OCI-M2 (cell line): ENCODE results near the gene PTCD2.

Source experiments
- DNase-seq: peaks from one replicate; lab custom pipeline; 2025; ENCODE audit not compliant: unreplicated experiment; lab: John Stamatoyannopoulos, UW

The PTCD2 gene, protein sequence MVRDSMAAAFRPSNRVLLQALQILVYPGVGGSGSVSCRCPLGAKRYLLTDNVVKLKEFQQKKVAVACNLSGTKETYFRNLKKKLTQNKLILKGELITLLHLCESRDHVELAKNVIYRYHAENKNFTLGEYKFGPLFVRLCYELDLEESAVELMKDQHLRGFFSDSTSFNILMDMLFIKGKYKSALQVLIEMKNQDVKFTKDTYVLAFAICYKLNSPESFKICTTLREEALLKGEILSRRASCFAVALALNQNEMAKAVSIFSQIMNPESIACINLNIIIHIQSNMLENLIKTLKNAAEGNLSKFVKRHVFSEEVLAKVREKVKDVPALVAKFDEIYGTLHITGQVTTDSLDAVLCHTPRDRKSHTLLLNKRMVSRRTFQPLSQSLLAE

DNA sequence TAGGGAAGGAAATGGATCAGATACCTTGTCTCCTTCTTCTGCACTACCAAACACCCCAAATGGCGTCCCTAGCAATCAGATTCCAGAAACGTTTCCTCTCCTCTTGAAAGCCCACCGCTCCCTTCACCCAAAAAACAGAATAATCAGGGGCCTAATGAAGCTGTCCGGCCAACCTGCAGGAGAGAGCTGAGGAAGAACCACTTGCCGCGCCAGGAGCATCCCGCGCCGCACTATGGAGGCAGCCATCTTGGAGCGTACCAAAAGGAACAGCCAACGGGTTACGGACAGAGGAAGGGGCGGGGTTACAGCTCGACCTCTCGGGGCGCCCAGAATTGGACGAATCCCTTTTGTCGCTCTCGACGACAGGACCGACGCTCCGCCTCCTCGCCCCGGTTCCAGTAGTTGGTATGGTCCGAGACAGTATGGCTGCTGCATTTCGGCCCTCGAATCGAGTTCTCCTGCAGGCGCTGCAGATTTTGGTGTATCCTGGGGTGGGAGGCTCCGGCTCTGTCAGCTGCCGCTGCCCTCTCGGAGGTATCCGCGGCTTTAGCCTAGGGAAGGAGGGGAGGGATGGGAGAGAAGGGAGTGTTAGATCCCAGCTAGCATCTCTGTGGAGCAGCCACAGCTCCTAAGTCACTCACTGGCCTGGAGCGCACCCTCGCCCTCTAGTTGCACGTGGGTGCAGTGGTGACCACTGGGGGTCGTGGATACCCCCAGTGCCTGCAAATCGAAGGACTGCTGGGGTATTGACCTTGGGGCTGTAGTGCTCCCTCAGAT is at the start of gene PTCD2, which contains the start of gene MRPS27:
PTCD2 (plus strand) TSS at position 398 of the 777 bp plus-strand sequence; CDS start at position 408, 10 bp downstream.
MRPS27 (minus strand) TSS at position 265 of the 777 bp plus-strand sequence; CDS start at position 246, 19 bp downstream.
- DNase-seq: peak; percentile 78

DNA sequence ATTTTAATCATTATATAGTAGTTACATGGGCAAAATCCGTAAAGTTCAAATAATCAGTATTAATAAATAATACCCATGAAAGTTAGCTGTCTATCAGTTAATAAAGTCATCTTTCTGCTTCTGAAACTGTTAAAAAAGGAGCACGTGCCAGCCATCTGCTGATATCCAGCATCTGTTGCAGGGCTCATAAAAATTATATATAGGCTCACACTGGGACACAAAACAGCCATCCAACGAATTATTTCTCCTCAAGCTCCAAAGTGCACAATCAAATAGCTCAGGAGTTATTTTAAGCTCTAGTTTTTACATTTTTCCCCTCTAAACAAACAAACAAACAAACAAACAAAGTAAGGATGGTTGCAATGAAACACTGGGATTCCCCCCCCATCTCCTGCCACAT is 48.5 kb upstream of the PTCD2 start:
- DNase-seq: no peak

DNA sequence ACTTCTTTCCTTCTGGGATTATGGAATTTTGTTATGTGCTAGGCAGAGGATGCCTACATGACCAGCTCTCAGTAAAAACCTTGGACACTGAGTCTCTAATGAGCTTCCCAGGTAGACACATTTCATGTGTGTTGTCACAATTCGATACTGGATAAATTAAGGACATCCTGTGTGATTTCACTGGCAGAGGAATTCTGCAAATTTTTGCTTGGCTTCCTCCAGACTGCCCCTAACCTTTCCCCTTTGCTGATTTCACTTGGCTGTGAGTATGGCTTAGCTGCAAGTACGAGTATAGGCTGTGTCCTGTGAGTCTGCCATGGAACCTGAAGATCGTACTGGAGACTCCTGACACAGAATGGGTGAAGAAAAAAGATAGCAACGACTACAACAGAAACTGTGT is 47.8 kb upstream of the PTCD2 start:
- no peak for DNase-seq

DNA sequence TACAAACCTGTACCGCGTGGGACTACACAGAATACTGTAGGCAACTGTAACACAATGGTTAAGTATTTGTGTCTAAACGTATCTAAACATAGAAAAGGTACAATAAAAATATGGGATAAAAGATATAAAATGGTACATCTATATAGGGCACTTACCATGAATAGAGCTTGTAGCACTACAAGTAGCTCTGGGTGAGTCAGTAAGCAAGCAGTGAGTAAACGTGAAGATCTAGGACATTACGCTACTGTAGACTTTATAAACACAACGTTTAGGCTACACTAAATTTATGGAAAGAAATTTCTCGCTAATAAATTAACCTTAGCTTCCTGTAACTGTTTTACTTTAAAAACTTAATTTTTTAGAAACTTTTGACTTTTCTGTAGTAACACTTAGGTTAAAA is 46.6 kb upstream of the PTCD2 start:
- DNase-seq: no peak

DNA sequence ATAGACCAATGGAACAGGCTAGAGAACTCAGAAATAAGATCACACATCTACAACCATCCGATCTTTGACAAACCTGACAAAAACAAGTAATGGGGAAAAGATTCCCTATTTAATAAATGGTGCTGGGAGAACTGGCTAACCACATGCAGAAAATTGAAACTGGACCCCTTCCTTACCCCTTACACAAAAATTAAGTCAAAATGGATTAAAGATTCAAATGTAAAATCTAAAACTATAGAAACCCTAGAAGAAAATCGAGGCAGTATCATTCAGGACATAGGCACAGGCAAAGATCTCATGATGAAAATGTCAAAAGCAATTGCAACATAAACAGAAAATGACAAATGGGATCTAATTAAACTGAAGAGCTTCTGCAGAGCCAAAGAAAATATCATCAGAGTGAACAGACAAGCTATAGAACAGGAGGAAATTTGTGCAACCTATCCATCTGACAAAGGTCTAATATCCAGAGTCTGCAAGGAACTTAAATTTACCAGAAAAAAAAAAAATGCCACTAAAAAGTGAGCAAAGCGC is 43.9 kb upstream of the PTCD2 start:
- no peak for DNase-seq

DNA sequence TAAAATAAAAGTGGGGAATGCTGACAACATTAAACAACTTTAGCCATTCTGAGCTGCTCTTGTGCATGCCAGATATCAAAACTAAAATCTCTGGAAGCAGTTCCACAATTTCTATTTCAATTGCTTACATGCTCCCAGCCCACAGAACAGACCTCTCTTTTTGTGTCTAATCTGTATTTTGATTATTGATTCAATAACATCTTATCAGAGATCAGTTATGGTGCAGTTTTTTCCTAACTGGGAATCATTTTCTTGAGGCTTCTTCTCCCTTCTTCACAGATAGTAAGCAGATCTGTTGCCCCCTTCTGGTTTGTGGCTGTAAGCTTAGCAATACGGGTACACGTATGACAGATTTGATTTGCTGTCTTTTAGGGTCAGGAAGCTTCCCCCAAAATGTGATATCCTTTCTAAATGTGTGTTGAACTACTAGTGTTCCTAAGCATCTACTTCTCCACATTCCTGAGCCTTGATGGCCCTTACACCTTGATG is 39.5 kb upstream of the PTCD2 start:
- no peak for DNase-seq

DNA sequence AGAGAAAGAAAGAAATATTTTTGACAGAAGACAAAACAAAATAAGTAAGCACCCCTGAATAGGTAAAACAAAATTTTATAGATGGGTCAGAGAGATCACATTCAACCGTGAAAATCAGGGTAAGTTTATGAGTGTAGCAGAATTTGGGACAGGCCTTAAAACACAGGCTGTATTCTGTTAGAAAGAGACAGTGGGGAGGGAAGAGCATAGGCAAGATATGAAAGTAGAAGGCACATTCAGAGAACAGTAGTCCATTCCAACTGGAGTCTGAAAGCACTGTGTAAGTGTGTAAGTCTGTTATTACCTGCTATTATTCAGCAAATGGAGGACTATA is 38.8 kb upstream of the PTCD2 start:
- DNase-seq: no peak

DNA sequence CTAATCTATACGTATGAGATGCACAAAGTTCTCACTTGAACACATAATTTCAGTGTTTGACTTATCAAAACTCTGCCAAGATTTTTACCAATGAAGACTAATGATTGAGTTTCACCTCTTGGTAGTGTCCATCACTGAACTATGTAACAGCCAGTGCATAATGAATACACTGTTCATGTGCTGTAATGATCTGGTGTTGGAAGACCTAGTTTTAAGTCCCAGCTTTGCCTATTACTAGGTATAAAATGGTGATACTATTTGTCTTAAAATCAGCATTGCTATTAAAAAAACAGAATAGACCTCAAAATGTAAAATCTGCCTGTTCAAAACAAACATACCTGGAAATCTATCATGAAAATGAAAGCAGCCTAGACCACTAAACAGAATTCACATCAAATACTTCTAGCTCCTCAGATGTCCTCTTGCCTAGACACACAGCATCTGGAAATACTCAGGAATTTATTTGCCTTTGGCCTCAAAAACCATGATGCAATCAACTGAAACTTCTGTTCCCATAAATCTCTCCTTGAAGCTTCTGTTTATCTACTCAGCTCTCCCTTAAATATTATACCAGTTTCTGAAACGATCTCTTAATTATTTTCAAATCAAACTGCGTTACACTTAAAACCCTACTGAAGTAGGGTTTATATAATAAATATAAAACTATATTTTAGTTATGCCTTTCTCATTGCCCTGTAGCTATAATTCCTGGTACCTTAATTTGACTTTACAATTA is 38.2 kb upstream of the PTCD2 start:
- DNase-seq: no peak

DNA sequence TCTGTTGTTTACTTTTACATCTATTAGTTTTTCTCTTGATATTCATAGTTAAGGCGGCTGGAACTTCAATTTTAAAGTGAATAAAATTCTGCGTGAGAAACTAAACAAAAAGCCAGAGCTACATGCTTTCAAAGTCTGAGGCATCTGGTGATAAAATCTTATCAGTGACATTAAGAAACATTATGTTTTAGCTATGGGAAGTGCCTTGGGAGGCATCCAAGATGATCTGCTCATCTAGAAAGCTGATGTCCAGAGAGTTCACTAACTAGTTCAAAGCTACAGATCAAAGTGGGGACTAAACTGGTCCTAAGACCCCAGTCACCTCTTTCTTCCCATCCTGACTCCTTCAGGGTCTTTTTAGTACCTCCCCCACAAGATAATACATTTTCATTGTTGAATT is 37.3 kb upstream of the PTCD2 start:
- DNase-seq: no peak

DNA sequence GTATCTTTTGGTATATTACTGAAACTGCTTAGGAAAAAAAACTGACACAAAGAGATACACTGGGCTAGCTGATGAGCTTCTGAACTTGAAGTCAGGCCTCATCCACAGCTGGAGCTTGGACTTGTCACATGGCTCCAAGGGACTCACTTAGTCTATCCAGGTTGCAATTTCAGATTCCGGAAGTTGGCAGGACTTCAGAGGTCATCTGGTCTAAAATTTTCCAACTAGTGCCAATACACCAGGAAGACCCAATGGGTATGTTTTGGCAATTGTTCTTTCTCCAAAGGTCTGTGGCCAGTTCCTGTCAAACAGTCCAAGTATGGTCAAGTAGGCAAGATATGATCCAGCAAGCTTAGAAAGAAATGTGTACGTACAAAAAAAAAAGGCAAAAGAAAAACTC is 36.8 kb upstream of the PTCD2 start:
- DNase-seq: no peak

DNA sequence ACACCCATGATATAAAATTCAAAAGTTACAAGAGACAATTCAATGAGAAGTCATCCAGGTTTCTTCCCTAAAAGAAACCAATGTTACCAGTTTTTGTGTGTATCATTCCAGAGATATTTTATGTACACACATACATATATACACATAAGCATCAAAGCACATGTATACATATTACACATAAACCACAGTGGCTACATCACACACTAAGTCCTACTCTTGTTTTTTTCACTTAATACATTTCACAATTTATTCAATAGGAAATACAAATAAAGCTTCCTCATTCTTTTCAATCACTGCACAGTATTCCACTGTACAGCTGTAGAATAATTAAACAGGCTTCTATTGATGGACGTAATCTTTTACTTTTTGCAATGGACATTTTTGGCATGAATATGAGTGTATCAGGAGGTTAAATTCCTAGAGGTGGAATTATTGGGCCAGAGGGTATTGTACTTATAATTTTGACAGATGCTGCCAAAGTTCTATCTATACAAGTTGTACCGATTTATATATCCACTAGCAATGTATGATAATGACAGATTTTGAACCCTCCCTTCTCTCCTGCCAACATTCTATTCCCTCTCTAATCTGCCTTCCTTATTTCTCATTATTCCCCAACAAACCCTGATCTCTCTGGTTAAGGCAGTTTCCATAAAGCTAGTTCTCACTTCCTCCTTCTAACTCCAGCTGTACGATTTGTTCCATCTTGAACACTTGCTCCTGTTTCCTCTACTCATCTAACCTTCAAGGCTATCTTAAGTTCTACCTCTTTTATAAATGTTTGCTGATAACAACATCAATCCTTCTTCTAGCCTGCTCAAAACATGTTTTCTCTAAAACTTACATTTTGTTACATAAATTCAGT is 35.4 kb upstream of the PTCD2 start:
- no peak for DNase-seq

DNA sequence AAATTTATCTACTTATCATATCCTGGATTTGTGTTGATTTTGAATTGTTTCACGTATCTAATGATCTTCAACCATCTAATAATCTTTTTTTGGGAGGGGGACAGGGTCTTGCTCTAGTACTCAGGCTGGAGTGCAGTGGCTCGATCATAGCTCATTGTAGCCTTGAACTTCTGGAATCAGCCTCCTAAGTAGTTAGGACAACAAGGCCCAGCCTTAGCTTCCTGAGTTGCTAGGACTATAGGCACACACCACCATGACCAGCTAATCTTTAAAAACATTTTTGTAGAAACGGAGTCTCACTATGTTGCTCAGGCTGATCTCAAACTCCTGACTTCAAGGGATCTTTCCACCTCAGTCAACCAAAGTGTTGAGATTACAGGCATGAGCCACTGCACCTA is 34.8 kb upstream of the PTCD2 start:
- no peak for DNase-seq

DNA sequence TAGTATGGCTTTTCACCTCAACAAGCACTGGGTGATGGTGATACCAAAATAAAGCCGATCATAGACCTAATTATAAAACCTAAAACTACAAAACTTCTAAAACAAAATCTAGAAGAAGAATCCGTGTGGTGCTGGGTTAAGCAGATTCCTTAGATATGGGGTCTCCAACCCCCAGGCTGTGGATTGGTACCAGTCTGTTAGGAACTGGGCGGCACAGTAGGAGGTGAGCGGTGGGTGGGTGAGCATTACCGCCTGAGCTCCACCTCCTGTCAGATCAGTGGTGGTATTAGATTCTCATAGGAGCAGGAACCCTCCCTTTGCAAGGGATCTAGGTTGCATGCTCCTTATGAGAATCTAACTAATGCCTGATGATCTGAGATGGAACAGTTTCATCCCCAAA is 33.4 kb upstream of the PTCD2 start:
- no peak for DNase-seq

DNA sequence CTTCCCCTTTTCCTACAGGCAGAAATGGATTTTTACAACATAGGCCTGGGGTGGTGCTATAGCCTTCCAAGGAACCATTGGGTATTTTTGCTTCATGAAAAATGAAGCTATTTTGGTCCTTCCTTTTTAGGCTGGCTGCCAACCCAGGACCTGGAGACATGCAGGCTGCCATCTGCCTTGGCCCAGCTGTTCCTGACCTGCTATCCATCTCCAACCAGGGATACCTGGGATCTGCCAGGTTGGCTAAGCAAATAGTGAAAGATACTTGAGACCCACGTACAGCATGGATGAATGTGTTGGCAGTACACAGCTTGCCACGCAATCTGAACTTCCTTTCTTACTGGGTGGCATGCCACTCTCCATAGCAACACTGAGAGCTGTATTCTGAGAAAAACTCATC is 31.2 kb upstream of the PTCD2 start:
- no peak for DNase-seq

DNA sequence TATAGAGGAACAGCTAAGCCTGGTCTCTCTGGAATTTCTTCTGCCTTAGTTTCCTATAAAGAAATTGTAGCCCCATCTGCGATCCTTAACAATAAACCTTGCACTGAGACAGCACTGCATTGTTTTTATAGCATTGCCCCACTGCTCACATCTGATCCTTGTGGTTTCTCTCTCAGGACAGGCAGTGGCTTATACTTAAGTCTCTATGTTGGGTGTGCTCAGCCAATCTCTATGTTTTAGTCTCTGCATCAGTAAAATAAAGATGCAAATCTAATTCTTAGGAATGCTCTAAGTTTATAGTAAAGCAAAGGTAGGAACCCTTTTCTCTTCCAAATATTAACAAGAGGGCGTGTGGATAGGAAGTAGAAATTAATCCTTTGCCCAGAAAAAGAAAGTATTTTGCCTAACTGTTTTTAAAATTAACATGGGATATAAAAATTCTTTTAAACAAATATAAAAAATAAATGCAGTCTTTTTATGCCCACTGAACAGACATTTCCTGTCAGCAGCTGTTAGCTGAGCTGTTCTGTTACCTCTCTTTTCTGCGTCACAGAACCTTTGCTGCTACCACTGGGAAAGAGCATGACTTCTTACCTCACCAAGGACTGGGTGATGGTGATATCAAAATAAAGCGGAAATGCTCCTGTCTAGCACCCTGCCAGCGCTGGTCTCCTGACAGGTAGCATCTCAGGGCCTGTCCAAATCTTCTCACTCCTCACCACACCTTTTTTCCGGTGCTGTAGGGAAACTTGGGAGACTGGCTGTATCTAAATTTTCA is 29.6 kb upstream of the PTCD2 start:
- no peak for DNase-seq

DNA sequence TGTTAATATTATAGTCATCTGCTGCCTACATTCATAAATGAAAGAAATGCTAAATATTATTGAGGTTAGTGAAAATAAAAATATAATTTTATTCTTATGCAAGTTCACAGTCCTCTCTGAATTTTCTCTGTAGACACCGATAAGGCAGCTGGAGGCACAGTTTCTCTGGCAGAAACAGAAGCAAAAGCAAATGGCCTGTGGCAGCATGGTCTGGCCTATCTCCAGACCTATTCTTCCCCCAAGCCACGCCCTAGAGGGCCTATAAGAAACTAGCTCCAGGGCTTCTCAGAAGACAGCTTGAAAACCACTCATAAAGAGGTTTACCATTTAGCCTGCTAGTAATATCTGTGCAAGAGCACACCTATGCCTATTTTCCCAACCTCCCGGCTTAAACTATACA is 28.6 kb upstream of the PTCD2 start:
- DNase-seq: no peak

DNA sequence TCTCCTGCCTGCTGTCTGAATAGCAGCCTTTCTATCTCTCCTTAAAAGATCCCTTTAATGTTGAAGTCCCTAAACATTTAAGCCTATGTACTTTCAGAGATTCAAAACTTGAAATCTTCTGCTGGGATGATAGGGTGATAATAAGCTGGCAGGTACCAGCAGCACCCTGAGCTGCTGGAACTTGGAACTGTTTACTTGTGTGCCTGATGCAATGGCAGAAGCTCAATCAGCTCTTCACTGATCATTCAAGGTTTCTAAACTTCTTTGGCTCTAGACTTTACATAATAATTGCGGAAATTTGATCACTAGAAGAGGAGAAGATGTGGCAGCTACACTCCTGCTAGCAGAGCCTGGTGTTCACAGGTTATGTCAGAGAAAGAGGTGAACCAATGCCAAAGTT is 27.8 kb upstream of the PTCD2 start:
- no peak for DNase-seq

DNA sequence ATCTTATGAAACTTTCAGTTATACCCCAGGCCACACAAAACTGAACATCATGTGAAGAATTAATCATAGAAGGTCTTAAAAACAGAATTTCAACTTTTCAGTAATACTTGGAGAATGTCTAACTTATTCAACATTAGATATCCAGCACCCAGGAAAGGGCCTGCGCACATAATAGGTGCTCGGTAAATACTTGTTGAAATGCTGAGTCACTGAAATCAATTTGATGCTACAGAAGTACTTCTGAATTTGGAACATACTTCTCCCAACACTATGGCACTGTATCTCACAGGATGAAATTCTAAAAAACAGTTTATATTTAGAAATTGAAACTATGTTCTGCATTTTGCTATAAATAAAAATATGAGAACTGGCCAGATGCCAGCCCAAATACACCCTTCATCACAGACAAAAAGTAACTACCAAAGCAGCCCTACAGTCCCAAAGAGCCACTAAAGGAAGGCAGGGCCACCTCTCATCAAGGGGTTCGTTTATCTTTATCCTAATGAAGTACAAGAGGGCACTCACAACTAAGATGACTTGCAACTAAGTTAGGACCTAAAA is 26.6 kb upstream of the PTCD2 start:
- DNase-seq: no peak

DNA sequence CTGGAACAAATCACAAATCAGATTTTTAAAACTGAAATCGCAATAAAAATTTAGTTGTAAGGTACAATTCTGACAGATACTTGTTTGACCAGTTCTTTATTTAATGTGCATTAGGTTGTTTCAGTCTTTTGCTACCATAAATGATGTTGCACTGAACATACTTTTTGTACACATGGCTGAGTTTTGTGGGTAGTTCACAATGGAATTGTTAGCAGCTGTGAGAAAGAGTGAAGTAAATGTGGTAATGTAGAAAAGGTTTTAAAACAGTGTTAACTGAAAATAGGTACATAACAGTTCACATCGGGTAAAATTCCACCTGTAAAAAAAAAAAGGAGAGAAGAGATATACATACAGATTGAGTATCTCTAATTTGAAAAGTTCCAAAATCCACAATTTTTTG is 25.7 kb upstream of the PTCD2 start:
- DNase-seq: no peak
